Hepatocyte (in vitro differentiated cells): ENCODE results near the gene SLC1A4. TPM values are rescaled to one million over a fixed set of nuclear protein-coding genes. Genes with fewer than 3 reads are reported as not detected.

Experiments
- DNase-seq: peaks from one replicate; pipeline ENCODE4 v3.0.0-alpha.2; 2016; ENCODE audit warnings: low spot score
- H2AFZ ChIP-seq: fragments of 200-600 bp; sonication (generic); 2 replicates; pipeline ENCODE4 v1.6.0; 2016; ENCODE audit warnings: antibody characterized with exemption, mild to moderate bottlenecking
- H3K27ac ChIP-seq: fragments of 200-600 bp; sonication (generic); 2 replicates; pipeline ENCODE4 v1.5.1; 2016; ENCODE audit warnings: mild to moderate bottlenecking
- H3K27me3 ChIP-seq: fragments of 200-600 bp; sonication (generic); 2 replicates; pipeline ENCODE4 v1.6.1; 2016
- H3K36me3 ChIP-seq: fragments of 200-600 bp; sonication (generic); replicated peaks from 2 replicates; pipeline ENCODE4 v1.5.1; 2016; ENCODE audit warnings: low read depth; ENCODE audit not compliant: insufficient read depth
- H3K4me1 ChIP-seq: fragments of 200-600 bp; sonication (generic); 2 replicates; pipeline ENCODE4 v1.5.1; 2016; ENCODE audit warnings: mild to moderate bottlenecking, moderate library complexity; ENCODE audit not compliant: insufficient read depth
- H3K4me2 ChIP-seq: fragments of 200-600 bp; sonication (generic); 2 replicates; pipeline ENCODE4 v1.6.0; 2016
- H3K4me3 ChIP-seq: fragments of 200-600 bp; sonication (generic); 2 replicates; pipeline ENCODE4 v1.5.1; 2016; ENCODE audit warnings: mild to moderate bottlenecking
- H3K79me2 ChIP-seq: fragments of 200-600 bp; sonication (generic); 2 replicates; pipeline ENCODE4 v1.6.0; 2017; ENCODE audit warnings: mild to moderate bottlenecking
- H3K9me2 ChIP-seq: fragments of 200-600 bp; sonication (generic); replicated peaks from 2 replicates; pipeline ENCODE4 v1.6.0; 2017; ENCODE audit warnings: mild to moderate bottlenecking; ENCODE audit not compliant: insufficient read depth
- H3K9me3 ChIP-seq: fragments of 200-600 bp; sonication (generic); 2 replicates; pipeline ENCODE4 v1.5.1; 2016; ENCODE audit warnings: low read depth, mild to moderate bottlenecking
- H4K20me1 ChIP-seq: fragments of 200-600 bp; sonication (generic); 2 replicates; pipeline ENCODE4 v1.6.0; 2016; ENCODE audit warnings: mild to moderate bottlenecking; ENCODE audit not compliant: insufficient read depth, poor library complexity, severe bottlenecking
- CTCF ChIP-seq: fragments of 200-600 bp; sonication (generic); IDR thresholded peaks from 2 replicates; pipeline ENCODE4 v1.5.1; 2016; ENCODE audit warnings: antibody characterized with exemption, mild to moderate bottlenecking; ENCODE audit not compliant: poor library complexity
- EZH2 ChIP-seq: fragments of 200-600 bp; sonication (generic); IDR thresholded peaks from 2 replicates; pipeline ENCODE4 v1.6.1; 2016; ENCODE audit warnings: antibody characterized with exemption, mild to moderate bottlenecking, borderline replicate concordance
- EZH2phosphoT487 ChIP-seq: fragments of 200-600 bp; sonication (generic); IDR thresholded peaks from one replicate; pipeline ENCODE4 v1.6.1; 2018; ENCODE audit warnings: antibody characterized with exemption, mild to moderate bottlenecking, low read depth, moderate library complexity; ENCODE audit not compliant: unreplicated experiment, severe bottlenecking
- WGBS: methylation state at CpG from one replicate; pipeline ENCODE4 v1.1.6; 2016; ENCODE audit warnings: low lambda C conversion rate; ENCODE audit errors: missing lambda C conversion rate; 5-methylcytosine and 5-hydroxymethylcytosine counted together
- polyA plus RNA-seq: library from polyadenylated mRNA; unstranded; fragments of >200 nt; fragmentation: Nextera tagmentation; extraction: Ambion mirVana; gene quantifications from 2 replicates; pipeline ENCODE4 v1.2.1, GENCODE V29; 2016
- total RNA-seq: library from RNA; depleted of rRNA; stranded (reverse); fragments of >200 nt; gene quantifications from 2 replicates; pipeline ENCODE4 v1.2.3, GENCODE V29; 2014

The SLC1A4 gene
- total and polyA plus RNA-seq, 2 experiments from 2014 or later = 14.2 to 17.8 TPM

- no peaks in the 10 kb centered on the region for H3K27me3 ChIP-seq
- no peaks in the 10 kb centered on the region for H3K9me2 ChIP-seq
- H3K36me3 ChIP-seq = no peaks in the 10 kb centered on the region
- TF ChIP-seq EZH2phosphoT487 (no peak), EZH2 (no peak), CTCF (no peak)
- H2AFZ ChIP-seq = no peak overlapping the region
- H3K27ac ChIP-seq = no peak overlapping the region
- 73% methylated on average over 1 of the region's 1 CpG for WGBS
- no peaks in the 10 kb centered on the region for H3K4me1 ChIP-seq
- no peak overlapping the region for H3K4me3 ChIP-seq
- H4K20me1 ChIP-seq = no peaks in the 10 kb centered on the region
- H3K9me3 ChIP-seq = no peaks in the 10 kb centered on the region
- no peak for DNase-seq
- no peak overlapping the region for H3K4me2 ChIP-seq
- H3K79me2 ChIP-seq = no peaks in the 10 kb centered on the region
Measured at GRCh38 chr2:65049010-65049639, 59.9 kb downstream of the SLC1A4 start.

- no peaks in the 10 kb centered on the region for H3K4me1 ChIP-seq
- 90% methylated on average over 3 of the region's 3 CpGs for WGBS
Measured at GRCh38 chr2:65050931-65051330, 61.7 kb downstream of the SLC1A4 start.

GRCh38 chr2:65053199-65053598 lies 64.0 kb downstream of the SLC1A4 start:
- Histone ChIP-seq H3K4me3 (no peak overlapping the region), H3K9me3 (no peaks in the 10 kb centered on the region), H3K79me2 (peaks cover 15% of the 10 kb centered on the region), H3K27me3 (no peaks in the 10 kb centered on the region), H3K27ac (no peak overlapping the region), H2AFZ (no peak overlapping the region), H3K36me3 (no peaks in the 10 kb centered on the region), H3K4me1 (no peaks in the 10 kb centered on the region), H4K20me1 (no peaks in the 10 kb centered on the region), H3K4me2 (no peak overlapping the region), H3K9me2 (no peaks in the 10 kb centered on the region)
- no peak for DNase-seq
- no peak for TF ChIP-seq EZH2phosphoT487
- no peak for TF ChIP-seq CTCF
- no peak for TF ChIP-seq EZH2
- WGBS = 60% methylated on average over 1 of the region's 1 CpG

More at GRCh38 chr2:65050931-65051330, 61.7 kb downstream of the SLC1A4 start:
- H4K20me1 ChIP-seq = no peaks in the 10 kb centered on the region
- H3K27ac ChIP-seq = no peak overlapping the region
- no peak overlapping the region for H3K4me3 ChIP-seq
- H3K9me3 ChIP-seq = no peaks in the 10 kb centered on the region
- no peak for DNase-seq
- H2AFZ ChIP-seq = no peak overlapping the region
- TF ChIP-seq EZH2phosphoT487 = no peak
- TF ChIP-seq EZH2 = no peak
- TF ChIP-seq CTCF = no peak
- H3K79me2 ChIP-seq = no peaks in the 10 kb centered on the region
- no peaks in the 10 kb centered on the region for H3K27me3 ChIP-seq
- H3K36me3 ChIP-seq = no peaks in the 10 kb centered on the region
- H3K9me2 ChIP-seq = no peaks in the 10 kb centered on the region
- no peak overlapping the region for H3K4me2 ChIP-seq
